GM19463 (cell line): ENCODE data around the gene AMIGO3.

Source experiments
- ATAC-seq: cut with Tn5 transposase; IDR thresholded peaks from one replicate; pipeline ENCODE4 v1.9.1; 2021; ENCODE audit warnings: mild to moderate bottlenecking, moderate library complexity; ENCODE audit not compliant: unreplicated experiment

AMIGO3 gene

GRCh38 chr3:49671291-49672288 lies 47.9 kb downstream of the AMIGO3 start:
- no peak for ATAC-seq

DNA sequence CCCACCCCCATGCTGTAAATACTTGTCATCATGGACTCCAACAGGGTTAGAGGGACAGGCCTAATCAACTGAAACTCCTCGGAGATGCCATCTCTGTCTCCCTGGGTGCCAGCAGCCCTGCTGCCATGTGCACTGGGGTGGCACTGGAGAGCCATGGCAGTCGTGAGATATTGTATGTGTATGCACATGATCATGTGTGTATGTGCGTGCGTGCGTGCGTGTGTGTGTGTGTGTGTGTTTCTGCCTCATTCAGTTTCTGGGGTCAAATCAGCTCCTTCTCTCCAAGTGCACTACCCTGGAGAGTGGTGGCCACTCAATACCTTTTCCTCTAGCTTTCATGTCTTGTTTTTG lies 48.6 kb downstream of the AMIGO3 start:
- ATAC-seq: no peak

- no peak for ATAC-seq
These were observed 50.1 kb downstream of the AMIGO3 start for GRCh38 chr3:49669352-49669751.

DNA sequence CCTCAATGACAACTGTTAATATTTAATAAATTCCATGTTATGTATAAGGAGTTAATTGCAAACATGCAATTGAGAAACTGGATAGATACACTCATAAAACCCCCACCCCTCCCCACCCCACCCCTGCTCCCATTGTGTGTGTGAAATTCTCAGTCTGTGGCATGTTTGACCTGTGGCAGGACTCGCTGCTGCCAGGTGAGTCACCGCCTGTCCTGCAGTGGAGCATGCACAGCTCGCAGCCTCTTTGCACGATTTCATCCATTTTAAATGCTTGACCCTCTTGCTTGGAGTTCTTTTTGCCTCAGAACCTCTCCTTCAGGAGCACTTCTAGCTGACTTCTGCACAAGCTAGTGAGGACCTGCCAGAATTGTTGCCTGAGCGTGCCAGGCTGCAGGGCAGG lies 50.6 kb downstream of the AMIGO3 start:
- no peak for ATAC-seq

DNA sequence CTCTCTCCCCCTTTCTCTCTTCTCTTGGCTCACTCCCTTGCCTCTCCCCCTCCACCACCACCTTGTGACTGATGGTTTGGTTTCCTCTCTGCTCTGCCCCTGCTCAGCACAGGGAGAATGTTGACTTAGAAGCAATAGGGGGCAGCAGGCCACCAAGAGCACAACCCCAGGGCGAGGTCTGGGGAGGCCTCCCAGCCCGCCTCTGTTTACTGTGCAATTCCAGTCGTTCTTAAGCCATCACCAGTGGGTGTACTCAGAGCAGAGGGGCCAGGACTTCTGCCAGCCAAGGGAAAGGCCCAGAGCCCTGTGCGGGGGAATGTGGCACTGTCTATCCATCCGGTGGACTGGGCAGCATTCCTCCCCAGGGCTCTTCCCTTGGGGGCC lies 51.1 kb downstream of the AMIGO3 start:
- ATAC-seq: no peak

DNA sequence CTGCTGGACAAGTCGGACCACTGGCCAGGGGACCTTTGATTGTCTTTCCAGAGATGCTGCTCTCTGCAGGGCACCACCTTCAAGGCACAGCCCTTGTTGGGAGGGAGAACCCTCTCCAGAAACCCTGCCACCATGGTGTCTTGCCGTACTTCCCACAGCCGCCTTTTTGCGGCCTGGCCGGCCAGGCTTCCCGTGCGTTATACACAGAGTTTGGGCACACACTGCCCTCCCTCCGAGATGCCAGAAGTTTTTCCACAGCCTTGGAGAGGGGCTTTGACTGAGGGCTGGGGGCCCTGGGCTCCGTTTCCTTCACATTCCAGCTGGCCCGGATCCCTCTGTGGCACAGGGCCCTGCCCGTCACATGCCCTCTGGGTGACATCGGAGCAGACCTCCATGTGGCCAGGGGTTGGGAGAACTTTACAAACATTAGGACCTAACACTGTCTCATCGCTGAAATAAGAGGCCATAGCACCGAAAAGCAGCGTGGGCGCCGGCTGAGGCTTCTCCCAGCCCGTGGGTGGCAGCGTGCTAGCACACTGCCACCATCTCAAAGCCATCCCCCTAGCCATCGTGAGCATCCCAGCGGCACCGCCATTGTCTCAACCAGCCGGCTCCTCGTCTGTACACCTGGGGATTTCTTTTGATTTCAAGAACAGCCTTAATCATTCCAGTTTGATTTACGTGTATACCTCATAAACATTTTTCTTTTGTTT lies 51.6 kb downstream of the AMIGO3 start:
- no peak for ATAC-seq
